Lower lobe of right lung (tissue), 2 donors: ENCODE results near the gene LRCH1. TPM values are rescaled to one million over a fixed set of nuclear protein-coding genes. Genes with fewer than 3 reads are reported as not detected.

Experiments used
- ATAC-seq, 2 donors: fragments of 200-7000 bp; cut with Tn5 transposase; one replicate each; pipeline ENCODE4 v1.9.1; 2020 to 2022; ENCODE audit warnings: mild to moderate bottlenecking in 2 of 2, moderate library complexity in 2 of 2
- DNase-seq: peaks from one replicate; pipeline ENCODE4 v3.0.0-alpha.2; 2020
- H3K27ac ChIP-seq: fragments of 200-600 bp; one replicate; pipeline ENCODE4 v1.8.0; 2022
- H3K27me3 ChIP-seq: fragments of 200-600 bp; one replicate; pipeline ENCODE4 v1.8.0; 2022; ENCODE audit warnings: low read depth
- H3K36me3 ChIP-seq: fragments of 200-600 bp; one replicate; pipeline ENCODE4 v1.8.0; 2022; ENCODE audit warnings: mild to moderate bottlenecking
- H3K4me1 ChIP-seq: fragments of 200-600 bp; one replicate; pipeline ENCODE4 v1.8.0; 2022
- H3K4me3 ChIP-seq: fragments of 200-600 bp; one replicate; pipeline ENCODE4 v1.8.0; 2022; ENCODE audit warnings: mild to moderate bottlenecking
- H3K9me3 ChIP-seq: fragments of 200-600 bp; one replicate; pipeline ENCODE4 v1.8.0; 2022
- intact Hi-C: fragments of 100-400 bp; cut with DNase I; formaldehyde crosslinking; loops from one replicate; pipeline ENCODE4 v1.11.0; 2022
- total RNA-seq: library from RNA; stranded (reverse); fragmentation: NEBNext Ultra II Directional; extraction: Animal tissue kit (Norgen Biotek cat#: 25700); gene quantifications from one replicate; pipeline ENCODE4 v1.2.1, GENCODE V29; 2021
- TF ChIP-seq, protein P1 (sequence below): fragments of 200-600 bp; IDR thresholded peaks from one replicate; pipeline ENCODE4 v1.8.0; 2022; ENCODE audit warnings: antibody characterized with exemption, mild to moderate bottlenecking
- donor health status: DM: no; HTN: yes; CAD: no; lungs with severe emphysema.

Gene LRCH1
- total RNA-seq, 1 donor from 2014 or later = 25.9 TPM

DNA sequence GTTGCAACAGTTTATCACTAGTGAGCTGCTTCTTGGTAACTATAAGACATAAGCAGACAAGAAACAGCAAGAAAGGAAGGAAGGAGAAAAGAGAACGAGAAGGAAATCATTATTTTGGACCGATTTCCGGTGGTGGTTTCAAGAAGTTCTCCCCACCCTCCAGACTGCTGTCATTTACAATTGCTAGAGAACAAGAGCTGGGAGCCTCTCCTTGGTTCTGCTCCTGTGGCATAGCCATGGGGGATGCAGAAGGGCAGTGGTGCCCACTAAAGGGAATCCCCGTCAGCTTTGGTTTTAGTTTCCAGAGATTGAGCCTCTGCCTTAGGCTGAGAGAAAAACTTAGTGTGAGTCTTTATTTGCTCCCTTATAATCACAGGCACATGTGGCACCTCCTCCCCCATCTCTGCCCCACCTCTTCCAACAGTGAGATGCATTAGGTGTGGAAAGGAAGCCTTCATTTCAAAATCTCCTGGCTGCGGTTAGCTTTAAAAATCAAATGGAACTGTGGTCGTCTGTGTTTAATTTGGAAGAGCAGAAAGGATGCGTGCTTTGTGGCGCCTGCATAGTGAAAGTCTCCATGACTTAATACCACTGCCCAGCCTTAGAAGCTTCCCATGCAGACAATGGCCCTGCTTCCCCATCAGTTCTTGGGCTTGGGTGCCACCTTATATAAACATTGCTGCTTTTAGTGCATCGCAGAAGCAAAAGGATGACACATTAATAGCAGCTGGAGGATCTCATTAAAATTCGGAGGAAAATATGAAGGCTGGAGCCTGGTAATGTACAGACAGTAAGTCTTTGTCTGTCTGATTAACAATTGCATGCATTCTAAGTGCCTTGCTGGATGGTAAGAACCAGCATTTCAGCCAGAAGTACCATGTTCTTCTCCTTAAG, 25.0 kb downstream of the LRCH1 start:
- no peaks in the 10 kb centered on the region for H3K9me3 ChIP-seq
- no peak overlapping the region for H3K4me3 ChIP-seq
- H3K27me3 ChIP-seq = no peaks in the 10 kb centered on the region
- TF ChIP-seq, protein P1, sequence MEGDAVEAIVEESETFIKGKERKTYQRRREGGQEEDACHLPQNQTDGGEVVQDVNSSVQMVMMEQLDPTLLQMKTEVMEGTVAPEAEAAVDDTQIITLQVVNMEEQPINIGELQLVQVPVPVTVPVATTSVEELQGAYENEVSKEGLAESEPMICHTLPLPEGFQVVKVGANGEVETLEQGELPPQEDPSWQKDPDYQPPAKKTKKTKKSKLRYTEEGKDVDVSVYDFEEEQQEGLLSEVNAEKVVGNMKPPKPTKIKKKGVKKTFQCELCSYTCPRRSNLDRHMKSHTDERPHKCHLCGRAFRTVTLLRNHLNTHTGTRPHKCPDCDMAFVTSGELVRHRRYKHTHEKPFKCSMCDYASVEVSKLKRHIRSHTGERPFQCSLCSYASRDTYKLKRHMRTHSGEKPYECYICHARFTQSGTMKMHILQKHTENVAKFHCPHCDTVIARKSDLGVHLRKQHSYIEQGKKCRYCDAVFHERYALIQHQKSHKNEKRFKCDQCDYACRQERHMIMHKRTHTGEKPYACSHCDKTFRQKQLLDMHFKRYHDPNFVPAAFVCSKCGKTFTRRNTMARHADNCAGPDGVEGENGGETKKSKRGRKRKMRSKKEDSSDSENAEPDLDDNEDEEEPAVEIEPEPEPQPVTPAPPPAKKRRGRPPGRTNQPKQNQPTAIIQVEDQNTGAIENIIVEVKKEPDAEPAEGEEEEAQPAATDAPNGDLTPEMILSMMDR = no peak
- DNase-seq (no peak), ATAC-seq (no peak)
- intact Hi-C loops = no loop called here
- H3K36me3 ChIP-seq = no peaks in the 10 kb centered on the region
- peaks cover 55% of the 10 kb centered on the region for H3K4me1 ChIP-seq
- no peak overlapping the region for H3K27ac ChIP-seq

DNA sequence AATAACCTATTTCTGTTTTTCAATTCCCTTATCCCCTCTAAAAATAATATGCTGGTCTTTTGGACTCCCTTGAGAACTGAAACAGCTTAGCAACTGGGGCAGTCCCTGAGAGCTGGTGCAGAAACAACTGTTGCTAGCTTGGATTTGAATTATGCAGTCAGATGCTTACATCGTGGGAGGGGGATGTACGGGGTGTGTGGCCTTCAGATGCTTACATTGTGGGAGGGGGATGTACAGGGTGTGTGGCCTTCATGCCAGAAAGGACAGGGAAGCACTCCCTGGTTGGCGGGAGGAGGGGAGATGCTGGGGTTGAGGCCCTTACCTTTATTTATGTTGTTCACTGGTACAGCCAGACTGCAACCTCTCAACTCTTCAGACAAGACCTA, 25.6 kb downstream of the LRCH1 start:
- Histone ChIP-seq H3K4me1 (peaks cover 61% of the 10 kb centered on the region), H3K4me3 (no peak overlapping the region), H3K9me3 (no peaks in the 10 kb centered on the region), H3K36me3 (no peaks in the 10 kb centered on the region), H3K27ac (no peak overlapping the region), H3K27me3 (no peaks in the 10 kb centered on the region)
- ATAC-seq (no peak), DNase-seq (no peak)
- TF ChIP-seq, protein P1 = no peak
- intact Hi-C loops = no loop called here

DNA sequence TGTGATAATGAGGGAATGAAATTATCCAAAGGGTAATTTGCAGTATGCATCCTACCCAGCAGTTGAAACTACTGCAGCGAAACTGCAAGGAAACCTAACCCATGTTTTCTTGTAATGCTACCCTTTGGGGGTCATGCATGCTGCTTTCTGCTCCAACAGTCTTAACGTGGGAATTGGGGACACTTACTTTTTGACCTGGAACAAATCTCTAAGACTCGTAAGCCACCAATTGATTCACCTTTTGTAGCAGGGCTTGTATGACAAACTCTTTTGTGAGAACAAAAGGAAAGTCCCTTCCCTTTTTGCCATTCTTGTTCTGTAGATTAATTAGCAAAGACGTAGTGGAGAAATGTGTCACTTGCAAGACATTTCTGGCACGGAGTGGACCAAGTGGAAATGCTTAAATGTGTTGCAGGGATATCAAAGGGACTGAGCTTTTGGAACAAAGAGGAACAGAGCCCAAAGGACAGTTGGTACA, 27.4 kb downstream of the LRCH1 start:
- Histone ChIP-seq H3K9me3 (no peaks in the 10 kb centered on the region), H3K36me3 (no peaks in the 10 kb centered on the region), H3K4me3 (no peak overlapping the region), H3K27me3 (no peaks in the 10 kb centered on the region), H3K4me1 (peaks cover 57% of the 10 kb centered on the region), H3K27ac (no peak overlapping the region)
- ATAC-seq (no peak), DNase-seq (no peak)
- TF ChIP-seq, protein P1 = no peak
- intact Hi-C loops = no loop called here

DNA sequence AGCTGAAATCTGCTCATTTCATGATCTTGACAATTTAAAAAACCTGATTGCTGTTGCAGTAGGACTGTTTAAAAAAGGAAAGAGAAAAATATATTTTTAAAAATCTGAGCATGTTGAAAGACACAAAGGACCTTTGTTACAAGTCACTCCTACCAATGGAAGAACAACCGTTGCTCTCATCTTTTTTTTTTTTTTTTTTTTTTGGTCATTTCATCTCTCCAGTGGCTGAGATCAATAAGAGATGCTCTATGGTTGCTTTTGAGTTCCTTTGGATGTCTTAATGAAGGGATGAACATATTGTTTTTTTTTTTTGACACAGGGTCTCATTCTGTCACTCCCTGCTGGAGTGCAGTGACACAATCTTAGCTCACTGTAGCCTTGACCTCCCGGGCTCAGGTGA, 29.2 kb downstream of the LRCH1 start:
- no peaks in the 10 kb centered on the region for H3K9me3 ChIP-seq
- TF ChIP-seq, protein P1 = no peak
- ATAC-seq (no peak), DNase-seq (no peak)
- H3K36me3 ChIP-seq = no peaks in the 10 kb centered on the region
- intact Hi-C loops = no loop called here
- H3K4me1 ChIP-seq = peaks cover 59% of the 10 kb centered on the region
- no peak overlapping the region for H3K4me3 ChIP-seq
- H3K27ac ChIP-seq = no peak overlapping the region
- H3K27me3 ChIP-seq = no peaks in the 10 kb centered on the region

DNA sequence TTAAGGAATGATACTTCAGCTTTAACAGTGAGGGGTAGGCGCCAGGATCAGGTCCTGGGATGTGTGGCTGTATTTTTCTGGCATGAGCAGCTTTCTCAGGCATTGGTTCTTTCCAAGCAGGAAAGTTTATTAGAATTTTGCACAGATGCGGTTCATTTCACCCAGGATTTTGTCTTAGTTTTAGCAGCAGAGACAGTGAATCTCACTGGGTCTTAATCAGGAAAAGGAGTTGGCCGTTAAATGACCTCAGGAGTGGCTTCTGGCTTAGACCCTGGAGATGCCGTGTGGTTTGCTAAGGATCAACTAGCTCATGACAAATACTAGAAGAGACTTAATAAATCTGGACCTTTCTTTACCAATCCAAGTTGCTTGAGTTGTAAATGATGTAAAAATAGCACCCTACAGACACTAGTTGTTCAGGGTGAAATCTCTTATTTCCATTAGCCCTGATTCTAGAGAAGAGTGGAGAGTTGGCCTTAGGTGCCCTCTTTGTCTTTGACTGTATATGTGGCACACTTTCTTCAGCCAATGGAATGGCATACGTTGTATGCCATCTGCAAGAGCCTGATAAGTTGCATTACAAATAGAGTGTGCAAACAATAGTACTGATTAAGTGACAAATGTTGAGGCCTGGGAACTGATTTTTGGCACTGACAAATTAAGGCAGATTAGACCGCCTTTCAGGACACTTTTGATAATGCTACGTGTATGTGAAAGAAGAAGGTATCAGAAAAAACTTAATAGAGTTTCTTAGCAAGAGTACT, 34.0 kb downstream of the LRCH1 start:
- no peak overlapping the region for H3K4me3 ChIP-seq
- no peak for DNase-seq
- H3K9me3 ChIP-seq = no peaks in the 10 kb centered on the region
- no peak for ATAC-seq
- H3K27ac ChIP-seq = no peak overlapping the region
- peaks cover 45% of the 10 kb centered on the region for H3K4me1 ChIP-seq
- H3K27me3 ChIP-seq = no peaks in the 10 kb centered on the region
- TF ChIP-seq, protein P1 = no peak
- intact Hi-C loops = no loop called here
- no peaks in the 10 kb centered on the region for H3K36me3 ChIP-seq
